ENCODE data around the gene GTF3C5.
"Not testable (repeated sequence)": the region's sequence is repeated elsewhere in the genome, so short reads cannot be mapped to it uniquely, and the experiment has no call there.

GTF3C5 gene

DNA sequence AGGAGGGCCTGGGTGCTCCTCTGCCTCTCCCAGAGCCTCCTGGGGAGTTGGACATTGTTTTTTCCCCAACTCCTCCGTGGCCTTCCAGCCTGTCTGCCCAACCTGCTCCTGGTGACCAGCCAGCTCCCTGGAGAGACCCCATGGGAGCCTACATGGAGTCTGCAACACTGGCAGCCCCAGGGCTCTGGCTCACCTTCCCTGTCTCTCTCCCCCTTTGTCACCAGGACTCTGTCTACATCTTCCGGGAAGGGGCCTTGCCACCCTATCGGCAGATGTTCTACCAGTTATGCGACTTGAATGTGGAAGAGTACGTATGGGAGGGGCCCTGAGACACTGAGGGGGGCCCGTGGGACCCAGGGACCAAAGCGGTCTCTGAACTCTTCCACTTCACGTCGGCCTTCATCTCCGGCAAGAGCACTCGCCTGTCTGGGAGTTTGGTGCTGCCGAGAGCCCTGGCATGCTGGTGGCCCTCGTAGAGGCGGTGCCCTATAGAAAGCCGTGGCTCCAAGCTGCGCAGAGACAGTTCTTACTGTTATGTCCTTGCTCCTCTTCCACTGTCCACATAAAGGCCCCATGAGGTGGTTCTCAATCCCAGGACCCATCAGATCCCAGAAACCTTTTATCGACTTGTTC is 25.1 kb downstream of the GTF3C5 start:
- no peak for DNase-seq (ENCODE audit: low read depth)

DNA sequence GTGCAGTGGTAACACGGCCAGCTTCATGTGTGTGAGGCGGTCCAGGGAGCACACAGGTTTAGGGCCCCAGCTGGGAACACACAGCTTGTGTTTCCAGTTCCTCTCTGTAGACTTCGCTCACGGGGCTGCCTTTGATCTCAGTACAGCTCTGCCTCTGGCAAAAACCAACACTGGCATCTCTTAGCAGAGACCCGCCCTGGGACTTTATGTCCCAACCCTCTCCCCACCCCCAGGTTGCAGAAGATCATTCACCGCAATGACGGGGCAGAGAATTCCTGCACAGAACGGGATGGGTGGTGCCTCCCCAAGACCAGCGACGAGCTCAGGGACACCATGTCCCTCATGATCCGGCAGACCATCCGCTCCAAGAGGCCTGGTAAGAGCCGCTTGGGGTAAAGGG is 25.7 kb downstream of the GTF3C5 start:
- DNase-seq (ENCODE audit: low read depth), result no peak

DNA sequence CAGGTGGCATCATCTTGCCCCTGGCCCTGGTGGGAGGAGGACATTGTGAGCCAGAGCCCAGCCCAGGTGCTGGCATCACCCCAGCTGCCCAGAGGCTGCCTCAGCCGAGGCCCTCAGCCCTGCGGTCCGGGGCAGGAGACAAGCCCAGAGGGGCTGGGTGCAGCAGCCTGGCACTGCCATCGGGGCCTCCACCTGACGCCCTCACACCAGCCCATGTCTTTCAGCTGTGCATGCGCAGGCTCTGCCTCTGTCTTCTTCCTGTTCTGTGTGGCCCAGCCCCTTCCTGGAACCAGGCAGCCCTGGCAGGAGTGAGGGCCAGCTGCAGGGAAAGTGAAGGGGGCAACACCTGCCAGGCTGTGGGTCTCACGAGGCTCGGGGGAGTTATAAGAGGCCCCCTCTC is 26.2 kb downstream of the GTF3C5 start:
- DNase-seq (ENCODE audit: low read depth), result no peak

DNA sequence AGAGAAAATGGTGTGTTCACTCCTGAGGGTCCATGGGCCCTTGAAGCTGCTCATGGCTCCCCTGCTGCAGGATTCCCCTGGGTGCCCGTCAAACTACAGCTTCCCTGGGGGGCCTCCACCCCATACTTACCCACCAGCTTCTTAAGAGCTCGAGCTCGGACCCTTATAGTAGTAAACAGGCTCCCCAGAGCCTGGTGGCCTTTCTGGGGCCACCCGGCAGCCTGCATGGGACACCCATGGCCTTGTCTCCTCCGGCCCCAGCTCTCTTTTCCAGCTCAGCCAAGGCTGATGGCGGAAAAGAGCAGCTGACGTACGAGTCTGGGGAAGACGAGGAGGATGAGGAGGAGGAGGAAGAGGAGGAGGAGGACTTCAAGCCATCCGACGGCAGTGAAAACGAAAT is 26.8 kb downstream of the GTF3C5 start:
- no peak for DNase-seq (ENCODE audit: low read depth)

DNA sequence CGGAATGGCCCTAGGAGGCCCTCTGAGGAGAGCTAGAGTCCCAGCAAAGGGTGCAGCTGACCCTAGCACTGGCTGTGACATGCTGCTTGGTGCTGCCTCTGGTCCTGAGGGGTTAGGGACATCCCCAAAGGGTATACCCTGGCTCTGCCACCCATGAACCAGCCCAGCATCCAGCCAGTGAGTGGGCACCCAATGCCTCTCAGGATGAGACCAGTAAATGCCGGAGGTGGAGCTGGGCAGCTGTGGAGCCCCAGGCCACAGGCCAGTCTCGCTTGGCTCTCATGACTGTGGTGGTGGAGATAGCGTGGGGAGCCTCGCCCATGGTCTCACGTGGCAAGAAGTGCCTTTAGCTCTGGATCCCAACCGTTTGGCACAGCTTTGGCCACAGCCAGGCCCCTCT is 27.3 kb downstream of the GTF3C5 start:
- DNase-seq (ENCODE audit: low read depth), result no peak

DNA sequence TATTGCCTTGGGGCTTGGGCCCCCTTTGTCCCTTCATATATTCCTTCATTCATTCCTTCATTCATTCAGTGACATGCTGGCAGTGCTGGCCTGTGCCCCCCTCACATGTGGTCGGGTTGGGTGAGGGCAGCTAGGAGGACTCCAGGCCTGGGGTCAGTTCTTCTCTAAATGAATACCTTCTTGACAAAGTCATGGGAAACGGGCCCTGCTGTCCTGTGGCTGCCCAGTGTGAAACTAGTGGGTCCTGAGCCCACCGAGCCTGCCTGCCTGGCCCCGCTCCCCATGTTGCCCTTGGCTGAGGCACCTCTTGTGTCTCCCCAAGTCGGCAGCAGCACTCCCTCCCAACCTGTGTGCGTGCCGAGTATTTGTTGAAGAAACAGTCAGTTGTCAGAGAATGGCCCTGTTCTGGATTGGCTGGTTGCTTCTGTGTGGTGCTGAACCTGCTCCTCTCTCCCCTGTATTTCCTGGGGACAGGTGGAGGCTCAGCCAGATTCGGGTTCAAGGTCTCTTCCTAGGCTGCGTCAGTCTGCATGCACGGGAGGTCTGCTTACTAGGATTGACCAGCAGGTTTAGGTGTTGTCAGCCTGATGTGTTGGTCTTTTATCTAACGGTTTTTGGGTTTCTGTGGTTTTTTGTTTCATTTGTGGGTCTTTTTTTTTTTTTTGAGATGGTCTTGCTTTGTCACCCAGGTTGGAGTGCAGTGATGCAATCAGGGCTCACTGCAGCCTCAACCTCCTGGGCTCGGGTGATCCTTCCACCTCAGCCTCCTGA is 27.9 kb downstream of the GTF3C5 start:
- no peak for DNase-seq (ENCODE audit: low read depth)

DNA sequence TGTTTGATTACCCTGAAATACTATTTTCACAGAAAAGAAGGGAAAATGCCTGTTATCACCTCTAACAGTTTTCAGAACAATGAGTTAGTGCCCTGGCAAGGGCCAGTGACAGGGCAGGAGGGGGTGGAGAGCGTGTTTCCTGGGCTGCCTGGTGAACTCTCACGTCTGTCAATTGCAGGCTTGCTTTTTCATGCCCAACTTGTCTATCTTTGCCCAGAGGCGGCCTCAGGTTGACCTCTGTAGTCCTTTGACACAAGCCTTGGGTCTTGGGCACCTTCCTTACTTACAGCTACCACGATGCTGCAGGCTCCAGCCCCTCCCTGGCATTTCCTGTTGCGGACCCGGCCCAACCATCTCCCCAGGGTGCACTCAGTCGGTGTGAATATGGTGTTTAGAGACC is 28.8 kb downstream of the GTF3C5 start:
- no peak for DNase-seq (ENCODE audit: low read depth)

DNA sequence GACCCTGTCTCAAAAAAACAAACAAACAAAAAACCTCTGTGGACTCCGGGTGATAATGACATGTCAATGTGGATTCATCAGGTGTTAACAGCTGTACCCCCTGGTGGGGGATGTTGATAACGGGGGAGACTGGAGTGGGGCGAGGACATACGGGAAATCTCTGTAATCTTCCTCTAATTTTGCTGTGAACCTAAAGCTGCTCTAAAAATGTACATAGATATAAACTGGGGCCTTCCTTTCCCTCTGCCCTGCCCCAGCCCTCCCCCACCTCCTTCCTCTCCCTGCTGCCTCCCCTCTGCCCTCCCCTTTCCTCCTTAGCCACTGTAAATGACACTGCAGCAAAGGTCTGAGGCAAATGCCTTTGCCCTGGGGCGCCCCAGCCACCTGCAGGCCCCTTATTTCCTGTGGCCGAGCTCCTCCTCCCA is 29.6 kb downstream of the GTF3C5 start:
- DNase-seq (ENCODE audit: low read depth), result no peak

DNA sequence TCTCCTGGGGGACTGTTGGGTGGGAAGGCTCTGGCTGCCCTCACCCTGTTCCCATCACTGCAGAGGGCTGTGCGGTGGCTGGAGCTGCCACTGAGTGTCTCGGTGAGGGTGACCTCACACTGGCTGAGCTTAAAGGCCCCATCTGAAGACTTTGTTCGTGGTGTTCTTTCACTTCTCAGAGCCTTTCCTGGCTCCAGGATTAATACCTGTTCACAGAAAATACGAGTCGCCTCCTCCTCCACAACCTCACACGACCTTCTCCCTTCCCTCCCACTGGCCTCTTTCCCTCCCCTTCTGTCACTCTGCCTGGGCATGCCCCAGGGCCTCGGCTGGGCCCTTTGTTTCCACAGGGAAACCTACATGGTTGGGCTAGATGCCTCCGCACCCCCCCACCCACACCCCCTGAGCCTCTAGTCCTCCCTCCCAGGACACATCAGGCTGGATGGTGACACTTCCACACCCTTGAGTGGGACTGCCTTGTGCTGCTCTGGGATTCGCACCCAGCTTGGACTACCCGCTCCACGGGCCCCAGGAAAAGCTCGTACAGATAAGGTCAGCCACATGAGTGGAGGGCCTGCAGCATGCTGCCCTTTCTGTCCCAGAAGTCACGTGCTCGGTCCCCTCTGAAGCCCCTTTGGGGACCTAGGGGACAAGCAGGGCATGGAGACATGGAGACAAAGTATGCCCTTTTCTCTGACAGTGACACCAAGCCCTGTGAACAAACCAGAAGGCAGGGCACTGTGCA is 30.4 kb downstream of the GTF3C5 start:
- DNase-seq (ENCODE audit: low read depth), result not testable (repeated sequence)

DNA sequence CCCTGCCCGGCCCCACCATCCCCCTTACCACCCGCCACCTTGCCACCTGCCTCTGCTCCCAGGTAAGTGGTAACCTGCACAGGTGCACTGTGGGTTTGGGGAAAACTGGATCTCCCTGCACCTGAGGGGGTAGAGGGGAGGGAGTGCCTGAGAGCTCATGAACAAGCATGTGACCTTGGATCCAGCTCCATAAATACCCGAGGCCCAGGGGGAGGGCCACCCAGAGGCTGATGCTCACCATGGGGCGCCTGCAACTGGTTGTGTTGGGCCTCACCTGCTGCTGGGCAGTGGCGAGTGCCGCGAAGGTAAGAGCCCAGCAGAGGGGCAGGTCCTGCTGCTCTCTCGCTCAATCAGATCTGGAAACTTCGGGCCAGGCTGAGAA is 31.0 kb downstream of the GTF3C5 start, which contains the start of gene CEL:
Gene CEL (plus strand): TSS at position 218 of the 382 bp plus-strand sequence. CDS start 22 bp downstream, at position 240.
- not testable (repeated sequence) for DNase-seq (ENCODE audit: low read depth)

DNA sequence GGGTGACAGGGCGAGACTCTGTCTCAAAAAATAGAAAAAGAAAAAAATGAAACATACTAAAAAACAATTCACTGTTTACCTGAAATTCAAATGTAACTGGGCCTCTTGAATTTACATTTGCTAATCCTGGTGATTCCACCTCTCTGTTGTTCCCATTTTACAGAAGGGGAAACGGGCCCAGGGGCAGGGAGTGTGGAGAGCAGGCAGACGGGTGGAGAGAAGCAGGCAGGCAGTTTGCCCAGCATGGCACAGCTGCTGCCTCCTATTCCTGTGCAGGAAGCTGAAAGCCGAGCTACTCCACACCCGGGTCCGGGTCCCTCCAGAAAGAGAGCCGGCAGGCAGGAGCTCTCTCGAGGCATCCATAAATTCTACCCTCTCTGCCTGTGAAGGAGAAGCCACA is 31.8 kb downstream of the GTF3C5 start:
- not testable (repeated sequence) for DNase-seq (ENCODE audit: low read depth)

DNA sequence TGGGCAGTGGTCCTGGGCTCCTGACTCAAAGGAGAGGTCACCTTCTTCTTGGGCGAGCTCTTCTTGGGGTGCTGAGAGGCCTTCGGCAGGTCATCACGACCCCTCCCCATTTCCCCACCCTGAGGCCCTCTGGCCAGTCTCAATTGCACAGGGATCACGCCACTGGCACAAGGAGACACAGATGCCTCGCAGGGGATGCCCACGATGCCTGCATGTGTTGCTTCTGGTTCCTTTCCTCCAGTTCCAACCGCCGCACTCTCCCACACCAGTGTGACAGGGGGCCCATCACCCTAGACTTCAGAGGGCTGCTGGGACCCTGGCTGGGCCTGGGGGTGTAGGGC is 32.3 kb downstream of the GTF3C5 start:
- no peak for DNase-seq (ENCODE audit: low read depth)

DNA sequence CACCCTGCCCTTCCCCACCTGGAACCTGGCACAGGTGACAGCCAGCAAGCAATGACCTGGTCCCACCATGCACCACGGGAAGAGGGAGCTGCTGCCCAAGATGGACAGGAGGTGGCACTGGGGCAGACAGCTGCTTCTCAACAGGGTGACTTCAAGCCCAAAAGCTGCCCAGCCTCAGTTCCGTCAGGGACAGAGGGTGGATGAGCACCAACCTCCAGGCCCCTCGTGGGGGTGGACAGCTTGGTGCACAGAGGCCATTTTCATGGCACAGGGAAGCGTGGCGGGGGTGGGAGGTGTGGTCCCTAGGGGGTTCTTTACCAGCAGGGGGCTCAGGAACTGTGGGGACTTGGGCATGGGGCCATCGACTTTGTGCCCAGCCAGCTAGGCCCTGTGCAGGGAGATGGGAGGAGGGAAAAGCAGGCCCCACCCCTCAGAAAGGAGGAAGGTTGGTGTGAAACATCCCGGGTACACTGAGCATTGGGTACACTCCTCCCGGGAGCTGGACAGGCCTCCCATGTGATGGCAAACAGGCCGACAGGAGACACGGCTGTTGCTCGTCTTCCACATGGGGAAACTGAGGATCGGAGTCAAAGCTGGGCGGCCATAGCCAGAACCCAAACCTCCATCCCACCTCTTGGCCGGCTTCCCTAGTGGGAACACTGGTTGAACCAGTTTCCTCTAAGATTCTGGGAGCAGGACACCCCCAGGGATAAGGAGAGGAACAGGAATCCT is 32.9 kb downstream of the GTF3C5 start:
- DNase-seq (ENCODE audit: low read depth), result no peak

DNA sequence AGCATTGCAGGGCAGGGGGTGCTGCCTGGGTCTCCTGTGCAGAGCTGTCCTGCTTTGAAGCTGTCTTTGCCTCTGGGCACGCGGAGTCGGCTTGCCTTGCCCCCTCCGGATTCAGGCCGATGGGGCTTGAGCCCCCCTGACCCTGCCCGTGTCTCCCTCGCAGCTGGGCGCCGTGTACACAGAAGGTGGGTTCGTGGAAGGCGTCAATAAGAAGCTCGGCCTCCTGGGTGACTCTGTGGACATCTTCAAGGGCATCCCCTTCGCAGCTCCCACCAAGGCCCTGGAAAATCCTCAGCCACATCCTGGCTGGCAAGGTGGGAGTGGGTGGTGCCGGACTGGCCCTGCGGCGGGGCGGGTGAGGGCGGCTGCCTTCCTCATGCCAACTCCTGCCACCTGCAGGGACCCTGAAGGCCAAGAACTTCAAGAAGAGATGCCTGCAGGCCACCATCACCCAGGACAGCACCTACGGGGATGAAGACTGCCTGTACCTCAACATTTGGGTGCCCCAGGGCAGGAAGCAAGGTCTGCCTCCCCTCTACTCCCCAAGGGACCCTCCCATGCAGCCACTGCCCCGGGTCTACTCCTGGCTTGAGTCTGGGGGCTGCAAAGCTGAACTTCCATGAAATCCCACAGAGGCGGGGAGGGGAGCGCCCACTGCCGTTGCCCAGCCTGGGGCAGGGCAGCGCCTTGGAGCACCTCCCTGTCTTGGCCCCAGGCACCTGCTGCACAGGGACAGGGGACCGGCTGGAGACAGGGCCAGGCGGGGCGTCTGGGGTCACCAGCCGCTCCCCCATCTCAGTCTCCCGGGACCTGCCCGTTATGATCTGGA is 33.7 kb downstream of the GTF3C5 start:
- no peak for DNase-seq (ENCODE audit: low read depth)

DNA sequence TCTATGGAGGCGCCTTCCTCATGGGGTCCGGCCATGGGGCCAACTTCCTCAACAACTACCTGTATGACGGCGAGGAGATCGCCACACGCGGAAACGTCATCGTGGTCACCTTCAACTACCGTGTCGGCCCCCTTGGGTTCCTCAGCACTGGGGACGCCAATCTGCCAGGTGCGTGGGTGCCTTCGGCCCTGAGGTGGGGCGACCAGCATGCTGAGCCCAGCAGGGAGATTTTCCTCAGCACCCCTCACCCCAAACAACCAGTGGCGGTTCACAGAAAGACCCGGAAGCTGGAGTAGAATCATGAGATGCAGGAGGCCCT is 34.2 kb downstream of the GTF3C5 start:
- DNase-seq (ENCODE audit: low read depth), result no peak

DNA sequence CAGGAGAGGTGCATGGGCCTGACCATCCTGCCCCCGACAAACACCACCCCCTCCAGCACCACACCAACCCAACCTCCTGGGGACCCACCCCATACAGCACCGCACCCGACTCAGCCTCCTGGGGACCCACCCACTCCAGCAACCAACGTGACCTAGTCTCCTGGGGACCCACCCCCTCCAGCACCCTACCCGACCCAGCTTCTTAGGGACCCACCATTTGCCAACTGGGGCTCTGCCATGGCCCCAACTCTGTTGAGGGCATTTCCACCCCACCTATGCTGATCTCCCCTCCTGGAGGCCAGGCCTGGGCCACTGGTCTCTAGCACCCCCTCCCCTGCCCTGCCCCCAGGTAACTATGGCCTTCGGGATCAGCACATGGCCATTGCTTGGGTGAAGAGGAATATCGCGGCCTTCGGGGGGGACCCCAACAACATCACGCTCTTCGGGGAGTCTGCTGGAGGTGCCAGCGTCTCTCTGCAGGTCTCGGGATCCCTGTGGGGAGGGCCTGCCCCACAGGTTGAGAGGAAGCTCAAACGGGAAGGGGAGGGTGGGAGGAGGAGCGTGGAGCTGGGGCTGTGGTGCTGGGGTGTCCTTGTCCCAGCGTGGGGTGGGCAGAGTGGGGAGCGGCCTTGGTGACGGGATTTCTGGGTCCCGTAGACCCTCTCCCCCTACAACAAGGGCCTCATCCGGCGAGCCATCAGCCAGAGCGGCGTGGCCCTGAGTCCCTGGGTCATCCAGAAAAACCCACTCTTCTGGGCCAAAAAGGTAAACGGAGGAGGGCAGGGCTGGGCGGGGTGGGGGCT is 35.6 kb downstream of the GTF3C5 start:
- no peak for DNase-seq (ENCODE audit: low read depth)

DNA sequence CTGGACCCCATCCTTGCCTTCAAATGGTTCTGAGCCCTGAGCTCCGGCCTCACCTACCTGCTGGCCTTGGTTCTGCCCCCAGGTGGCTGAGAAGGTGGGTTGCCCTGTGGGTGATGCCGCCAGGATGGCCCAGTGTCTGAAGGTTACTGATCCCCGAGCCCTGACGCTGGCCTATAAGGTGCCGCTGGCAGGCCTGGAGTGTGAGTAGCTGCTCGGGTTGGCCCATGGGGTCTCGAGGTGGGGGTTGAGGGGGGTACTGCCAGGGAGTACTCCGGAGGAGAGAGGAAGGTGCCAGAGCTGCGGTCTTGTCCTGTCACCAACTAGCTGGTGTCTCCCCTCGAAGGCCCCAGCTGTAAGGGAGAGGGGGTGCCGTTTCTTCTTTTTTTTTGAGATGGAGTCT is 36.2 kb downstream of the GTF3C5 start:
- no peak for DNase-seq (ENCODE audit: low read depth)

DNA sequence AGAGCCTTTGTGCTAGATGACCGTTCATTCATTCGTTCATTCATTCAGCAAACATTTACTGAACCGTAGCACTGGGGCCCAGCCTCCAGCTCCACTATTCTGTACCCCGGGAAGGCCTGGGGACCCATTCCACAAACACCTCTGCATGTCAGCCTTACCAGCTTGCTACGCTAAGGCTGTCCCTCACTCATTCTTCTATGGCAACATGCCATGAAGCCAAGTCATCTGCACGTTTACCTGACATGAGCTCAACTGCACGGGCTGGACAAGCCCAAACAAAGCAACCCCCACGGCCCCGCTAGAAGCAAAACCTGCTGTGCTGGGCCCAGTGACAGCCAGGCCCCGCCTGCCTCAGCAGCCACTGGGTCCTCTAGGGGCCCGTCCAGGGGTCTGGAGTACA is 37.0 kb downstream of the GTF3C5 start:
- DNase-seq (ENCODE audit: low read depth), result no peak

DNA sequence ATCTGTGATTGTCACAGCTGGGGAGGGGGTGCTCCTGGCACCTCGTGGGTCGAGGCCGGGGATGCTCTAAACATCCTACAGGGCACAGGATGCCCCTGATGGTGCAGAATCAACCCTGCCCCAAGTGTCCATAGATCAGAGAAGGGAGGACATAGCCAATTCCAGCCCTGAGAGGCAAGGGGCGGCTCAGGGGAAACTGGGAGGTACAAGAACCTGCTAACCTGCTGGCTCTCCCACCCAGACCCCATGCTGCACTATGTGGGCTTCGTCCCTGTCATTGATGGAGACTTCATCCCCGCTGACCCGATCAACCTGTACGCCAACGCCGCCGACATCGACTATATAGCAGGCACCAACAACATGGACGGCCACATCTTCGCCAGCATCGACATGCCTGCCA is 37.6 kb downstream of the GTF3C5 start:
- DNase-seq (ENCODE audit: low read depth), result not testable (repeated sequence)

DNA sequence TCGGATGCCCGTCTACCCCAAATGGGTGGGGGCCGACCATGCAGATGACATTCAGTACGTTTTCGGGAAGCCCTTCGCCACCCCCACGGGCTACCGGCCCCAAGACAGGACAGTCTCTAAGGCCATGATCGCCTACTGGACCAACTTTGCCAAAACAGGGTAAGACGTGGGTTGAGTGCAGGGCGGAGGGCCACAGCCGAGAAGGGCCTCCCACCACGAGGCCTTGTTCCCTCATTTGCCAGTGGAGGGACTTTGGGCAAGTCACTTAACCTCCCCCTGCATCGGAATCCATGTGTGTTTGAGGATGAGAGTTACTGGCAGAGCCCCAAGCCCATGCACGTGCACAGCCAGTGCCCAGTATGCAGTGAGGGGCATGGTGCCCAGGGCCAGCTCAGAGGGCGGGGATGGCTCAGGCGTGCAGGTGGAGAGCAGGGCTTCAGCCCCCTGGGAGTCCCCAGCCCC is 39.7 kb downstream of the GTF3C5 start:
- DNase-seq (ENCODE audit: low read depth), result not testable (repeated sequence)

DNA sequence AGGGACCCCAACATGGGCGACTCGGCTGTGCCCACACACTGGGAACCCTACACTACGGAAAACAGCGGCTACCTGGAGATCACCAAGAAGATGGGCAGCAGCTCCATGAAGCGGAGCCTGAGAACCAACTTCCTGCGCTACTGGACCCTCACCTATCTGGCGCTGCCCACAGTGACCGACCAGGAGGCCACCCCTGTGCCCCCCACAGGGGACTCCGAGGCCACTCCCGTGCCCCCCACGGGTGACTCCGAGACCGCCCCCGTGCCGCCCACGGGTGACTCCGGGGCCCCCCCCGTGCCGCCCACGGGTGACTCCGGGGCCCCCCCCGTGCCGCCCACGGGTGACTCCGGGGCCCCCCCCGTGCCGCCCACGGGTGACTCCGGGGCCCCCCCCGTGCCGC is 40.2 kb downstream of the GTF3C5 start:
- DNase-seq (ENCODE audit: low read depth), result not testable (repeated sequence)
